HUES64 (cell line): ENCODE measurements around the gene PI16.

Source experiments
- H3K27ac ChIP-seq: 2 replicates; pipeline ENCODE4 v1.7.0; 2013; ENCODE audit warnings: low read depth, low read length, inconsistent platforms
- H3K27me3 ChIP-seq: 2 replicates; pipeline ENCODE4 v1.6.1; 2013; ENCODE audit warnings: mild to moderate bottlenecking, low read length; ENCODE audit not compliant: insufficient read depth
- H3K36me3 ChIP-seq: 2 replicates; pipeline ENCODE4 v1.6.1; 2013; ENCODE audit warnings: mild to moderate bottlenecking, low read length; ENCODE audit not compliant: insufficient read depth
- H3K4me1 ChIP-seq: 2 replicates; pipeline ENCODE4 v1.6.1; 2013; ENCODE audit warnings: mild to moderate bottlenecking, low read length, moderate library complexity; ENCODE audit not compliant: insufficient read depth
- H3K4me3 ChIP-seq: 2 replicates; pipeline ENCODE4 v1.5.1; 2013; ENCODE audit warnings: mild to moderate bottlenecking, low read length, moderate library complexity
- H3K9ac ChIP-seq: 2 replicates; pipeline ENCODE4 v1.6.1; 2013; ENCODE audit warnings: mild to moderate bottlenecking, low read depth, low read length
- H3K9me3 ChIP-seq: 2 replicates; pipeline ENCODE4 v1.6.1; 2013; ENCODE audit warnings: low read depth, low read length; ENCODE audit not compliant: insufficient read depth
- WGBS: fragments of 150-250, 120-280 bp; methylation state at CpG from one replicate; pipeline ENCODE4 v1.1.7; 2013; ENCODE audit warnings: missing lambda C conversion rate; 5-methylcytosine and 5-hydroxymethylcytosine counted together

Gene PI16

DNA sequence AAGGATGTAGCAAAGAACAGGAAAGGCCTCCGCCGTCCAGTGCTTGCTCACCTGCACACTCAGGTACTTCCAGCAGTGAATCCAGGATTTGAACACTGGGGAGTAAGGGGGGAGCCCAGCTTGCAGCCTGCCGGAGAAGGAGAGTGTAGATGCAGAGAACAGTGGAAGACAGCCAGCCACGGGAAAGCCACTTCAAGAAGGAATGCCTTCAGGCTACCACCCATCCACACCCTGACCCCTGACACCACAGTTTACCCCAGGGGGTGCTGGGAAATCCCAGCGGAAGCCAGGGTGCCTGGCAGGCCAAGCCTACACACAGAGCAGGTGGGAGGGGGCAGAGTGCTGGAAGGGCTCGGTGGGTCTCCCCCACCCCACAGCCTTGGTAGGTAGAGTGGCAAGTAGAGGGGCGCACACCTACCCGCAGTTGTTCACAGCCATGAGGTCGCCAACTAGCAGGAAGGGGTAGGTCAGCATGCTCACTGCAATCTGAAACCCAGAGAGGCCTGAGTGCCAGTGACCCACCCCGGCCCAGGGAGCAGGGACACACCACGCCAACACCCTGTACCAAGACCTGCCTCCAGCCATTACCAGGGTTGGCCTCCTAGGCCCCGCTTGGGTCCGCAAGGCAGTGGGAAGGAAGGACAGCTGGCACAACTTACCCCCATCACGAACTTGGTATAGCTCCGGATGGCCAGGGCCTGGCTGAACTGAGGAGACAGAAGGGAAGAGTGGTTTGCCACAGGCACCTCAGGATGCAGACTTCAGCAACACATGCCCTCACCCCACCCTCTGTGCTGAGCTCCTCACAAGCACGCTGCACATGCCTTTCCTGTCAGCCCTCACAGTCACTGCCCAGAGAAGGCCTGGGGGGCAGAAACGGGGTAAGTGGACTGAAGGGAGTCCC lies 15.7 kb downstream of the PI16 start:
- H3K9ac ChIP-seq = no peak overlapping the region
- no peaks in the 10 kb centered on the region for H3K9me3 ChIP-seq
- 95% methylated on average over 16 of the region's 17 CpGs for WGBS
- H3K27me3 ChIP-seq = no peaks in the 10 kb centered on the region
- no peak overlapping the region for H3K4me3 ChIP-seq
- peaks cover 82% of the 10 kb centered on the region for H3K36me3 ChIP-seq
- H3K27ac ChIP-seq = no peak overlapping the region
- no peaks in the 10 kb centered on the region for H3K4me1 ChIP-seq

DNA sequence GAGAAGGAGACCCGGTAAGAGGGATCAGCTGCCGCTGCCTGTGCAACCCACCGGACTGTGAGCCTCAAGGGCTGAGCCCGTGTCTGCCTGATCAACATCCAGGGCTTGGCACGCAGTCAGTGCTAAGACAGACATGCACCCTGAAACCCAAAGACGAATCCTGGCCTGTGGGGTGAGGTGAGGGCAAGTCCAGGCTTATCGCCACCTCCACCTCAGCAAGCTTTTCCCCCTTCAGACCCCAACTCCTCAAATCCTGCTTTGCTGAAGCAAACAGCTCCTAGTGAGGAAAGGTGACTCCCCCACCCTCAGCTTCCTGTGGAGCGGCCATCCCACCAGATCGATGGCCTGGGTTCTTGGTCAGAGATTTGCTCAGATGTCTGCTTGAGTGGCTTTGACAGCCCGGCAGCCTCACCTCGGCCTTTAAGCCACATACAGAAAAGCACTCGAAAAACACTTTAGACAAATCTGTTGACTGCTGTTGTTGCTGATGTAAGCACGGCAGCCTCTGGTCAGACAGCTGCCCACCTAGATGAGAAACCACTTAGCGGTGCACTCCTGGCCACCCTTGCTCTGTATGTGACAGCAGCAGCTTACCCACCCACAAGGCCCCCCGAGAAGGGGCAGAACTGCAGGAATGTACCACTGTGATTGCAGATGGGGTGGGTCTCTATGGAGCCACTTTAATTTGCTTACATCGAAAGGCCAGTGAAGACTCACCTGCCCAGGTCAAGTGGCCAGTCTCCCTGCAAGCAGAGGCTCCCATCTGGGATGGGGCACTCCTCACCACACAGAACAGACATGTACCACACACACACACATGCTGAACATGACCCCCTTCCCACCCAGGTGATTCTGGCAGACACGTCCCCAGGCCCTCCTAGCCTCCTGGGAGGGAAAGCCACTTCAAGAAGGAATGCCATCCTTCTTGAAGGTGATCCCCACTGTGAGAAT lies 16.6 kb downstream of the PI16 start:
- 91% methylated on average over 17 of the region's 17 CpGs for WGBS
- H3K27ac ChIP-seq = no peak overlapping the region

DNA sequence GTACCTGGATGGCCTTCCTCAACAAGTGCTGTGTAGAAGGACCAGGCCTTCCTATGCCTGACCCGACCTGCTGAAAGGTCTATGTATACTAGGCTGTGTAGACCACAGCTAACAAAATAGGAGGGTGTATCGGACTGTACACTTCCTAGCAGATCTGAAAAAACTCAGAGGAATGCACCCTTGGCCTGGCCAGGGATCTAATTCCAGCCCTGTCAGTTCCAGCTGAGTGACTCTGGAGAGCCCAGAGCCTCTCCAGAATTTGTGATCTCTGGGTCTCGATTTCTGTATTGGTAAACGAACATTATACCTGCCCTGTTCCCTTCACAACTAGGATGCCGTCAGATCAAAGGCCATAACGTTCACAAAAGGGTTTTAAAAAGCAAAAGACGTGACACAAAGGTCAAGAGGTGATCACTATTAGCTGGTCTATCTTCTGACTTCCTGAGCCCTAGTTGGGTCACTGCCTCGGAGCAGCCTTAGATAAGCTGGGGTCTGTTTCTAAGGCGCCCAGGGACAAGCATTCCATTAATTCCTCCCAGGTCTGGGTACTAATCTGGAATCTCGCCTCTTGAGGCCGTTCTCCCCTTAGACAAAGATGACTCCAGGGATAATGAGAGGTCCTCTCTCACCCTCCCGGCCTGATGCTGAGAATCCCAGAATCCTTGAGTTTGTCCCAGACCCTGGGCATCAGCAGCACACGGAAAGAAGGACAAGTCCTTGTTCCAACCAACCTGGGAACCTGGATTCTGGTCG lies 17.6 kb downstream of the PI16 start:
- no peak overlapping the region for H3K4me3 ChIP-seq
- no peaks in the 10 kb centered on the region for H3K27me3 ChIP-seq
- H3K9me3 ChIP-seq = no peaks in the 10 kb centered on the region
- H3K4me1 ChIP-seq = no peaks in the 10 kb centered on the region
- H3K36me3 ChIP-seq = peaks cover 100% of the 10 kb centered on the region
- WGBS = 93% methylated on average over 14 of the region's 14 CpGs
- no peak overlapping the region for H3K9ac ChIP-seq
- no peak overlapping the region for H3K27ac ChIP-seq

More for the DNA sequence above, 16.6 kb downstream of the PI16 start:
- no peak overlapping the region for H3K4me3 ChIP-seq
- no peaks in the 10 kb centered on the region for H3K27me3 ChIP-seq
- H3K4me1 ChIP-seq = no peaks in the 10 kb centered on the region
- H3K9me3 ChIP-seq = no peaks in the 10 kb centered on the region
- H3K36me3 ChIP-seq = peaks cover 91% of the 10 kb centered on the region
- no peak overlapping the region for H3K9ac ChIP-seq

DNA sequence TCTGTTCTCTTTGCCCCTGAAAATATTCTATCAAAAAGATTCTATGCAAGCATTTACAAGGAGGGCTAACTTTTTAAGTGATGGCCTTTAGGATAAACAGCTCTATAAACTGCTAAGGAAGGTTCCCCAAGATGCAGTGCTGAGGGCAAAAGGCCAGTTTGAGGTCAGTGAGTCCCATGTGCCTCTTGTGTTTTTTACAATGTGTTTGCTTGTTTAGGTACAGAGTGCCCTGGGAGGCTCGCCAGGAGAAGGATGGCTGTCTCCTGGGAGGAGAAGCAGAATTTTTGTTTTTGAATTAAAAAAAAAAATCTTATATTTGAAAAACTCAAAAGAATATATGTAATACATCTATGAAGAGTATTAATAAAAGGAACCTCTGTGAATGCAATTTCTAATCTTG lies 18.7 kb downstream of the PI16 start:
- no peak overlapping the region for H3K4me3 ChIP-seq
- H3K9me3 ChIP-seq = no peaks in the 10 kb centered on the region
- 91% methylated on average over 1 of the region's 1 CpG for WGBS
- no peaks in the 10 kb centered on the region for H3K27me3 ChIP-seq
- H3K36me3 ChIP-seq = peaks cover 100% of the 10 kb centered on the region
- H3K4me1 ChIP-seq = no peaks in the 10 kb centered on the region
- H3K27ac ChIP-seq = no peak overlapping the region
- H3K9ac ChIP-seq = no peak overlapping the region

DNA sequence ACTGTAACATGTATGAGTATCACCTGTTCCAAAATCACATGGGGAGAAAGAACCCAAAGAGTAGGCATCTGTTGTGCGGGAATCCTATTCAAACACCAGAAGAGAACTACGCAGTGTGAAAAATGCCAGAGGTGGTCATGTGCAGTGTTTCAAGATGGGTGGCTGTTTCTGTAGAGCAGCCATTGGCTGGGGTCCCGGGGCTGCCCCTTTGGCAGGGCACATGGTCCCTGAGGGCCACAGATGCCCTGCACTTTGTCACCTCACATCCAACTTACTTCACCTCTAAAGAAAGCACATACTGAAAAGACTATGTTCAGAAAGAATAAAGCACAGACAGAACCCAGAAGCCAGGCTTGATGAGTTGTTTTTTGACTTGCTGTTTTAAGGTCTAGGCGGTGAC lies 19.1 kb downstream of the PI16 start:
- Histone ChIP-seq H3K36me3 (peaks cover 100% of the 10 kb centered on the region), H3K9ac (no peak overlapping the region)

DNA sequence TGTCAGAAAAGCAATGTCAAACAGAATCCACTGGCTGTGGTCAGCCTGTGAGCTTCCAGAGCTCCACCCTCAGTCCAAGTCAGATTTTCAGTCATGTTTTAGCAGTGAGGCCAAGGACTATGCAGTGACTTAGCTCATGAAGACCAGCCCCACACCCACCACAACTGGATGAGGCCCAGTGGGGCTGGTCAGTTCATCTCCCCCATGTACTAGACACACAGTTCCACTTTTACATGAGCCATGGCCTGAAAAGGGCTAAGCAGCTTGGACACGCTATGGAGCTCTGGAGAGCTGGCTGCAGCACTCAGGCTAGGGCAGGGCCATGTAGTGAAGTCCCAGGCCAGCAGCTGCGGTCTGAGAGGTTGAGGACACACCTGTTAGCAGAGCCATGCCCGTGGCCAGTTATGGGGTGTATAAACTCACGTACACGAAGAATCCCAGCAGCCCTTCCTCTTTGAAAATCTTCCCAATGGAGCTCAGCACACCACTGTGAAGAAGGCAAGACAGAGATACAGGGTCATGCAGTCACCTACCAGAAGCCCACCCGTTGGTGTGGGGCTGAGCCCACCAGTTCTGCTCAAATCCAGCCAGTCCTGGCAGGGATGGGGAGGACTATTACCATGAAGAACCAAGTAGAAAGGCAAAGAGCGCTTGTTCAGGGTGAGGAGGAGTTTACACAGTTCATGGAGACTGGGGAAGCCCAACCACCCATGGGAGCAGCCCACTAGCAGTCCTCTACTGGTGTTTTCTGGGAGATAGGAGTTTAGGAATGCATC lies 20.9 kb downstream of the PI16 start:
- 95% methylated on average over 7 of the region's 7 CpGs for WGBS
- Histone ChIP-seq H3K9me3 (no peaks in the 10 kb centered on the region), H3K9ac (no peak overlapping the region), H3K27me3 (no peaks in the 10 kb centered on the region), H3K27ac (no peak overlapping the region), H3K4me3 (no peak overlapping the region), H3K4me1 (no peaks in the 10 kb centered on the region), H3K36me3 (peaks cover 82% of the 10 kb centered on the region)

More for the DNA sequence above, 19.1 kb downstream of the PI16 start:
- H3K4me1 ChIP-seq = no peaks in the 10 kb centered on the region
- no peaks in the 10 kb centered on the region for H3K27me3 ChIP-seq
- H3K9me3 ChIP-seq = no peaks in the 10 kb centered on the region
- H3K27ac ChIP-seq = no peak overlapping the region
- 93% methylated on average over 4 of the region's 4 CpGs for WGBS
- H3K4me3 ChIP-seq = no peak overlapping the region

DNA sequence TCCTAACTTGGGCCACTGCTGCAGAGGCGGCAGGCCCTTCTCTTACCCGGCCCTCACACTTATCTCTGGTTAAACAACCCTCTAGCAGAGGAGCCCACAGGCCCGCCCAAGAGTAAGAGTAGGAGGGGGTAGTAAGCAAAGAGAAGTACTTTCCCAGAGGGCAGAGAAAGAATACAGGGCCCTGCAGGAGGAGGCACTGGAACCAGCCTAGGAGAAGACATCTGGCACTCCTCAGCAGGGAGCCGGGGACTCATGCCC lies 21.4 kb downstream of the PI16 start:
- no peak overlapping the region for H3K27ac ChIP-seq
- 98% methylated on average over 4 of the region's 4 CpGs for WGBS
- no peaks in the 10 kb centered on the region for H3K27me3 ChIP-seq
- H3K9me3 ChIP-seq = no peaks in the 10 kb centered on the region
- no peak overlapping the region for H3K9ac ChIP-seq
- peaks cover 4% of the 10 kb centered on the region; the same call in 1 of the 2 replicates for H3K4me1 ChIP-seq
- H3K4me3 ChIP-seq = no peak overlapping the region
- peaks cover 77% of the 10 kb centered on the region for H3K36me3 ChIP-seq

DNA sequence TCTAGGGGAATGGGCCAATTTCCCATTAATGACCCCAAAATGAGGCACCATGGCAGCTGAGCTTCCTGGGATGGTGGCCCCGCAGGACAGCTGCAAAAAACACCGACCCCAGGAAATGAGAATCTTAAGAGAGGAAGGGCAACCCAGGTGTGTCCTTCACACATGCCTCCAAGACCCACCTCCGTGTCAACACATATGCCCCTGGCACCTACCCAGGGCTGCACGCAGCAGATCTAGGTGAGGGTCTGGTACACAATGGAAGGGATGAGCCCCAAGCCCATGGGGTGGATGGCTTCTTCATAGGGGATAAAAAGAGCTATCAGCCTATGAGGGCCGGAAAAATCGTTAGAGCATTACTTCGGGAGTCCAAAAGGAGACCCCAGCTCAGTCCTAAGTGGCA lies 22.0 kb downstream of the PI16 start:
- Histone ChIP-seq H3K4me3 (no peak overlapping the region), H3K4me1 (peaks cover 8% of the 10 kb centered on the region), H3K9ac (no peak overlapping the region), H3K9me3 (no peaks in the 10 kb centered on the region), H3K27ac (no peak overlapping the region), H3K36me3 (peaks cover 71% of the 10 kb centered on the region), H3K27me3 (no peaks in the 10 kb centered on the region)
- 95% methylated on average over 7 of the region's 7 CpGs for WGBS

DNA sequence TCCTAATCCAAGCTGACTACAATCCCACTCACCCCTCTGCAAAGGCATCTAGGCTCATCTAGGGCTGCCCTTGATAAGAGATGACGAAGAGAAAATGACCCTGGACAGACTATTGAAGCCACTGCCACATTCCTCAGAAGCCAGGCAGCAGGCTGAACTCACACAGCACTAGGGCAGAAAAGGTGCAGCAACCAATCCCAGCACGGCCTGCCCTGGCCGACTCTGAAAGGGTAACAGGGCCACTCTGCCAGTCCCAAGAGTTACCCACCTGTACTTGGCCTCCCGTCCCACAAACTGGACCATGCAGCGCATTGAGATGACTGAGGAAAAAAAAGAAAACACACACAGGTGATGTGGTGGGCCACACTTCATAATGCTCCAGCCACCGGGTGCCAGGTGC lies 22.4 kb downstream of the PI16 start:
- H3K4me3 ChIP-seq = no peak overlapping the region
- H3K27ac ChIP-seq = no peak overlapping the region
- no peaks in the 10 kb centered on the region for H3K27me3 ChIP-seq
- H3K4me1 ChIP-seq = peaks cover 12% of the 10 kb centered on the region
- H3K36me3 ChIP-seq = peaks cover 67% of the 10 kb centered on the region
- H3K9ac ChIP-seq = no peak overlapping the region
- 93% methylated on average over 6 of the region's 6 CpGs for WGBS
- H3K9me3 ChIP-seq = no peaks in the 10 kb centered on the region

DNA sequence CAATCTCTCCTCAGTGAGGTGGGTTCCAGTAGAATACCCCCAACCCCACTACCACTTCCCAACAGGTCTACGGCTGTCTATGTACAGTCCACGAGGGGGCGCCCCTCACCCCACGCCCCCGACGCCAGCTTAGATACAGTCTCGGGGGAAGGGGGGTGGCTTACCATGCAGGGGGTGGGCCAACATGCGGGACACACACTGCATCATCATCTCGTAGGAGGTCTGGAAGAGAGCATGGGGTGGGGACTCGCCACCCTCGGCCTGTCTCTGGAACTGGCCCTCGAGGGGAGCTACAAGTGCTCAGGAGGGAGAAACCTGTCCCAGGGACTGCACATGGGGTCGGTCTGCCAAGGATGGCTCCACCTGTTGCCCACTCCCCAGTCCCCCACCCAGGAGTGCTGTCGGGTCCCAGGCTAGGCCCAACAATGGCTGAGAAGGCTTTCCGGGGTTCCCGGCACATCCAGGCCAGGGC lies 23.0 kb downstream of the PI16 start:
- H3K4me1 ChIP-seq = peaks cover 14% of the 10 kb centered on the region
- H3K9ac ChIP-seq = no peak overlapping the region
- no peaks in the 10 kb centered on the region for H3K27me3 ChIP-seq
- no peak overlapping the region for H3K4me3 ChIP-seq
- H3K9me3 ChIP-seq = no peaks in the 10 kb centered on the region
- H3K27ac ChIP-seq = no peak overlapping the region
- 90% methylated on average over 16 of the region's 16 CpGs for WGBS
- H3K36me3 ChIP-seq = peaks cover 61% of the 10 kb centered on the region
